ENCODE measurements around the gene WDR86.
A peak's percentile ranks its signal among the peaks of the same experiment; 100 is the strongest.

The WDR86 gene

GRCh38 chr7:151431281-151431767 is 21.5 kb upstream of the WDR86 start:
- no peak for ATAC-seq
- TF ChIP-seq PPARA (CRISPR knock-in tag; IDR thresholded peaks at IDR 0.05; ENCODE audit: borderline replicate concordance) (no peak), OSR1 (CRISPR knock-in tag; IDR thresholded peaks at IDR 0.05) (no peak), ZFP3 (CRISPR knock-in tag; IDR thresholded peaks at IDR 0.05) (no peak), ZNF70 (CRISPR knock-in tag; IDR thresholded peaks at IDR 0.05) (no peak), BACH2 (CRISPR knock-in tag; IDR thresholded peaks at IDR 0.05; ENCODE audit: borderline replicate concordance) (no peak), CREB5 (CRISPR knock-in tag; IDR thresholded peaks at IDR 0.05; ENCODE audit: low read depth) (no peak), CSDC2 (CRISPR knock-in tag; IDR thresholded peaks at IDR 0.05) (no peak), ARNTL (CRISPR knock-in tag; IDR thresholded peaks at IDR 0.05; ENCODE audit: borderline replicate concordance, low read depth) (no peak), TCF4 (CRISPR knock-in tag; IDR thresholded peaks at IDR 0.05; ENCODE audit: borderline replicate concordance) (no peak), SNAI2 (CRISPR knock-in tag; IDR thresholded peaks at IDR 0.05) (no peak), TOX (CRISPR knock-in tag; IDR thresholded peaks at IDR 0.05; ENCODE audit: borderline replicate concordance) (no peak), PATZ1 (CRISPR knock-in tag; IDR thresholded peaks at IDR 0.05; ENCODE audit: borderline replicate concordance) (no peak), ZFP30 (CRISPR knock-in tag; IDR thresholded peaks at IDR 0.05) (no peak)

- no peak for TF ChIP-seq TSHZ2 (CRISPR knock-in tag; IDR thresholded peaks at IDR 0.05)
- TF ChIP-seq ARNTL (CRISPR knock-in tag; IDR thresholded peaks at IDR 0.05; ENCODE audit: borderline replicate concordance, low read depth), result no peak
- TF ChIP-seq CREB5 (CRISPR knock-in tag; IDR thresholded peaks at IDR 0.05; ENCODE audit: low read depth), result no peak
- no peak for TF ChIP-seq ZC3H10 (CRISPR knock-in tag; IDR thresholded peaks at IDR 0.05)
- TF ChIP-seq ISL1 (CRISPR knock-in tag; IDR thresholded peaks at IDR 0.05), result no peak
- TF ChIP-seq CSRNP3 (CRISPR knock-in tag; IDR thresholded peaks at IDR 0.05), result no peak
- no peak for TF ChIP-seq CSDC2 (CRISPR knock-in tag; IDR thresholded peaks at IDR 0.05)
- TF ChIP-seq ZNF565 (CRISPR knock-in tag; conservative IDR thresholded peaks at IDR 0.05; ENCODE audit: low read depth), result no peak
- TF ChIP-seq ZNF8 (CRISPR knock-in tag; IDR thresholded peaks at IDR 0.05), result no peak
- ATAC-seq, result no peak
Measured at GRCh38 chr7:151430391-151431205, 20.8 kb upstream of the WDR86 start.

- no peak for ATAC-seq
Measured at GRCh38 chr7:151429560-151430331, 19.9 kb upstream of the WDR86 start.

More at GRCh38 chr7:151429560-151430331, 19.9 kb upstream of the WDR86 start:
- peak; percentile 82 for TF ChIP-seq CSDC2 (CRISPR knock-in tag; IDR thresholded peaks at IDR 0.05)
- TF ChIP-seq ZFP30 (CRISPR knock-in tag; IDR thresholded peaks at IDR 0.05), result no peak
- no peak for TF ChIP-seq OSR1 (CRISPR knock-in tag; IDR thresholded peaks at IDR 0.05)

Measured in SK-N-SH treated with all-trans-retinoic acid at 6 μM for 48 hours (cell line).